ENCODE measurements around the gene ITGBL1.

The ITGBL1 gene

DNA sequence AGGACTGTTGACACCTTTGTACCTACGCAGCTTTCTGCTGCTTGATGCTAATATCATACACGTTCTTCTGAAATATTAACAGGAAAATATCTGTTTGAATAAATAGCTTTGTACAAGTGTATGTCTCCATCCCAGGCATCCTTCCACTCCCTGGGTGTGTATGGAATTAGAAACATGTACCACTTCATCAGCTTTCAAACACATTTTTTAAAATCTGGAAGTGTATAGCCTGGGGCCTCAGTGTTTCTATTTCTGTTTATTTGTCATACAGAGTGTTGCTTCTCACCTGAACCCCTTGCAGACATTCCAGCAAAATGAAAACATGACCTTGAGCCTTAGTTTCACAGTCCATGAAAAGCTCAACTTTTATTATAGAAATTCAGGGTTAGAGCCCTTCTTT lies 168.6 kb downstream of the ITGBL1 start:
- Histone ChIP-seq H3K27ac (ENCODE audit: low read length) (no peak overlapping the region), H3K4me2 (ENCODE audit: insufficient read depth, low read length) (no peak overlapping the region), H3K79me2 (ENCODE audit: insufficient read depth, low read length) (no peaks in the 10 kb centered on the region), H2AFZ (ENCODE audit: low read depth, low read length) (no peak overlapping the region), H3K9ac (ENCODE audit: low read depth, low read length) (no peak overlapping the region), H3K9me3 (ENCODE audit: insufficient read depth, low read length, severe bottlenecking) (no peaks in the 10 kb centered on the region), H3K4me3 (ENCODE audit: low read depth in 1 of 2, low read length in 2 of 2) (no peak overlapping the region), H3K27me3 (ENCODE audit: insufficient read depth, low read length, poor library complexity) (no peaks in the 10 kb centered on the region), H3K36me3 (ENCODE audit: insufficient read depth, low read length) (no peaks in the 10 kb centered on the region), H4K20me1 (ENCODE audit: insufficient read depth, low read length) (no peaks in the 10 kb centered on the region), H3K4me1 (ENCODE audit: insufficient read depth, low read length) (peaks cover 27% of the 10 kb centered on the region)
- ATAC-seq (ENCODE audit: insufficient read depth, low read depth) (no peak), DNase-seq (no peak)
- TF ChIP-seq CTCF (IDR thresholded peaks at IDR 0.05; ENCODE audit: borderline replicate concordance, extremely low read depth, low read length, poor library complexity, severe bottlenecking) (no peak), EZH2 (IDR thresholded peaks at IDR 0.05; ENCODE audit: borderline replicate concordance, low read depth, low read length, severe bottlenecking) (no peak)

GRCh38 chr13:101623470-101624209 lies 171.2 kb downstream of the ITGBL1 start:
- H3K4me3 ChIP-seq (ENCODE audit: low read depth in 1 of 2, low read length in 2 of 2), result no peak overlapping the region
- peaks cover 46% of the 10 kb centered on the region for H3K4me1 ChIP-seq (ENCODE audit: insufficient read depth, low read length)
- no peaks in the 10 kb centered on the region for H3K9me3 ChIP-seq (ENCODE audit: insufficient read depth, low read length, severe bottlenecking)
- H4K20me1 ChIP-seq (ENCODE audit: insufficient read depth, low read length), result no peaks in the 10 kb centered on the region
- H3K9ac ChIP-seq (ENCODE audit: low read depth, low read length), result peak overlapping the region; percentile 33; the same call in 1 of the 2 replicates
- H3K36me3 ChIP-seq (ENCODE audit: insufficient read depth, low read length), result no peaks in the 10 kb centered on the region
- H2AFZ ChIP-seq (ENCODE audit: low read depth, low read length), result peak overlapping the region; percentile 81
- H3K27me3 ChIP-seq (ENCODE audit: insufficient read depth, low read length, poor library complexity), result no peaks in the 10 kb centered on the region
- peak overlapping the region; percentile 63 for H3K27ac ChIP-seq (ENCODE audit: low read length)
- no peak for DNase-seq
- H3K4me2 ChIP-seq (ENCODE audit: insufficient read depth, low read length), result peak overlapping the region; percentile 30
- no peak for TF ChIP-seq CTCF (IDR thresholded peaks at IDR 0.05; ENCODE audit: borderline replicate concordance, extremely low read depth, low read length, poor library complexity, severe bottlenecking)
- no peak for TF ChIP-seq EZH2 (IDR thresholded peaks at IDR 0.05; ENCODE audit: borderline replicate concordance, low read depth, low read length, severe bottlenecking)
- H3K79me2 ChIP-seq (ENCODE audit: insufficient read depth, low read length), result no peaks in the 10 kb centered on the region
- ATAC-seq (ENCODE audit: insufficient read depth, low read depth), result no peak

GRCh38 chr13:101624210-101624922 lies 171.9 kb downstream of the ITGBL1 start:
- Histone ChIP-seq H3K79me2 (ENCODE audit: insufficient read depth, low read length) (no peaks in the 10 kb centered on the region), H3K4me3 (ENCODE audit: low read depth in 1 of 2, low read length in 2 of 2) (no peak overlapping the region), H3K9ac (ENCODE audit: low read depth, low read length) (peak overlapping the region; percentile 33; the same call in 1 of the 2 replicates), H3K4me2 (ENCODE audit: insufficient read depth, low read length) (peak overlapping the region; percentile 30), H2AFZ (ENCODE audit: low read depth, low read length) (peak overlapping the region; percentile 81), H3K36me3 (ENCODE audit: insufficient read depth, low read length) (no peaks in the 10 kb centered on the region), H3K27me3 (ENCODE audit: insufficient read depth, low read length, poor library complexity) (no peaks in the 10 kb centered on the region), H3K27ac (ENCODE audit: low read length) (peak overlapping the region; percentile 63), H3K4me1 (ENCODE audit: insufficient read depth, low read length) (peaks cover 46% of the 10 kb centered on the region), H4K20me1 (ENCODE audit: insufficient read depth, low read length) (no peaks in the 10 kb centered on the region), H3K9me3 (ENCODE audit: insufficient read depth, low read length, severe bottlenecking) (no peaks in the 10 kb centered on the region)
- TF ChIP-seq CTCF (IDR thresholded peaks at IDR 0.05; ENCODE audit: borderline replicate concordance, extremely low read depth, low read length, poor library complexity, severe bottlenecking) (no peak), EZH2 (IDR thresholded peaks at IDR 0.05; ENCODE audit: borderline replicate concordance, low read depth, low read length, severe bottlenecking) (no peak)
- no peak for ATAC-seq (ENCODE audit: insufficient read depth, low read depth)
- DNase-seq, result no peak
